Neutrophil (primary cell): ENCODE data around the gene BANP.

Experiments used
- H3K27ac ChIP-seq: fragments of 200-600 bp; sonication (generic); 2 replicates; pipeline ENCODE4 v1.5.1; 2016; ENCODE audit warnings: mild to moderate bottlenecking, moderate library complexity
- H3K27me3 ChIP-seq: fragments of 200-600 bp; sonication (generic); 2 replicates; pipeline ENCODE4 v1.6.0; 2016; ENCODE audit warnings: mild to moderate bottlenecking
- H3K36me3 ChIP-seq: fragments of 200-600 bp; sonication (generic); 2 replicates; pipeline ENCODE4 v1.5.1; 2017
- H3K4me1 ChIP-seq, 2 experiments: fragments of 200-600 bp in 1 of 2; sonication (generic) in 1 of 2; 1 replicate in 1 of 2; 2 replicates in 1 of 2; pipeline versions ENCODE4 v1.5.1 to v1.6.1; 2013 to 2016; ENCODE audit warnings: low read depth in 1 of 2, low read length in 1 of 2, mild to moderate bottlenecking in 1 of 2, moderate library complexity in 1 of 2; ENCODE audit not compliant: control insufficient read depth in 1 of 2, insufficient read depth in 1 of 2
- H3K4me3 ChIP-seq, 2 experiments: fragments of 200-600 bp in 1 of 2; sonication (generic) in 1 of 2; 1 replicate in 1 of 2; 2 replicates in 1 of 2; pipeline ENCODE4 v1.5.1; 2013 to 2016; ENCODE audit warnings: low read depth in 1 of 2, low read length in 1 of 2, mild to moderate bottlenecking in 1 of 2, moderate library complexity in 1 of 2
- H3K9me3 ChIP-seq: fragments of 200-600 bp; sonication (generic); 2 replicates; pipeline ENCODE4 v1.5.1; 2016
- TF ChIP-seq, protein P1 (sequence below): fragments of 200-600 bp; sonication (generic); IDR thresholded peaks from 2 replicates; pipeline ENCODE4 v1.5.1; 2016; ENCODE audit warnings: antibody characterized with exemption

Gene BANP

DNA sequence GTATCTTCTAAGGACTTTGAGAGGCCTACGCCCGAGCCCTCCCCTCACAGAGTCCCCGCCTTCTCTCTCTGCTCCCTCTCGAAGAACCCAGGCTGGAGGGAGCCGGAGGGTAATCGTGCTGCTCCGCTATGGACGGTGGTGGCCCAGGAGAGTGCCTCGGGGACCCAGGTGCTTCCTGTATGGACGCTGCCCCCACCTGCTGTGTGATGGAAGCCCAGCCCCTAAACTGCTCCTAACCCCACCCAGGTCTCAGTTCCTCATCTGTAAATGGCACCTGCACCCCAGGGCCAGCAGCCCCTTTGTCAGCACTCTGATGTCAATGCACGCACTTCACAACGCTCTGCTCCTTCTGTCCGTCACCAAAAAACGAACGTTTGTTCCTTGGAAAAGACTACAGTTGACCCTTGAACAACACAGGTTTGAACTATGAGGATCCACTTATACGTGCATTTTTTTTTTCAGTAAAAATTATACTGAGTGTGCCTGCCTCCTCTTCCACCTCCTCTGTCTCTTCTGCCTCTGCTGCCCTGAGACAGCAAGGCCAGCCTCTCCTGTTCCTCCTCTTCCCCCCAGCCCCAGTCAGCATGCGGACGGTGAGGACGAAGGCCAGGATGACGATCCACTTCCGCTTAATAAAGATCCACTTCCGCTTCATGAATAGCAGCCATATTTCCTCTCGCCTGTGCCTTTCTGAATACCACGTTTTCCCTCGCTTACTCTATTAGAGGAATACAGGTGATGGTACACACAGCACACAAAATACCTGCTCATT is 118.3 kb downstream of the BANP start:
- H3K27me3 ChIP-seq: no peaks in the 10 kb centered on the region
- H3K9me3 ChIP-seq: no peaks in the 10 kb centered on the region
- H3K4me1 ChIP-seq: no peaks in the 10 kb centered on the region
- TF ChIP-seq, protein P1, sequence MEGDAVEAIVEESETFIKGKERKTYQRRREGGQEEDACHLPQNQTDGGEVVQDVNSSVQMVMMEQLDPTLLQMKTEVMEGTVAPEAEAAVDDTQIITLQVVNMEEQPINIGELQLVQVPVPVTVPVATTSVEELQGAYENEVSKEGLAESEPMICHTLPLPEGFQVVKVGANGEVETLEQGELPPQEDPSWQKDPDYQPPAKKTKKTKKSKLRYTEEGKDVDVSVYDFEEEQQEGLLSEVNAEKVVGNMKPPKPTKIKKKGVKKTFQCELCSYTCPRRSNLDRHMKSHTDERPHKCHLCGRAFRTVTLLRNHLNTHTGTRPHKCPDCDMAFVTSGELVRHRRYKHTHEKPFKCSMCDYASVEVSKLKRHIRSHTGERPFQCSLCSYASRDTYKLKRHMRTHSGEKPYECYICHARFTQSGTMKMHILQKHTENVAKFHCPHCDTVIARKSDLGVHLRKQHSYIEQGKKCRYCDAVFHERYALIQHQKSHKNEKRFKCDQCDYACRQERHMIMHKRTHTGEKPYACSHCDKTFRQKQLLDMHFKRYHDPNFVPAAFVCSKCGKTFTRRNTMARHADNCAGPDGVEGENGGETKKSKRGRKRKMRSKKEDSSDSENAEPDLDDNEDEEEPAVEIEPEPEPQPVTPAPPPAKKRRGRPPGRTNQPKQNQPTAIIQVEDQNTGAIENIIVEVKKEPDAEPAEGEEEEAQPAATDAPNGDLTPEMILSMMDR: no peak
- peaks cover 93% of the 10 kb centered on the region for H3K36me3 ChIP-seq
- H3K27ac ChIP-seq: no peak overlapping the region
- H3K4me3 ChIP-seq: no peak overlapping the region

DNA sequence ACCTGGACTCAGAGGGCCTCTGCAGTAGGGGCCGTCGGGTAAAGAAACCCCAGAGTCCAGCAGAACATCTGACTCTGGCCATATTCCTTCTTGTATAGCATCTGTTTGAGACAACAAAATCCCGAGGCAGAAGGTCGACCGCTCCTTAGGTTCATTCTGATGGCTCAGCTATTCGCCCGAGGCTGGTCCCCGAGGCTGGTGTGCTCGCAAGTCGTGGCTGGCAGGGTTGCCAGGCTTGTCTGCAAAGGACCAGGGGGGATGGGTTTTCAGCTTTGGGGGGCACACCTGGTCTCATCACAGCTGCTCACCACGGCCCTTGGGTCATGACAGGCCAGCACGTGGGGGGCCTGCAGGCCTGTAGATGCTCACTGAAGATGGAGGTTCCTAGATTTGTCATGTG is 119.1 kb downstream of the BANP start:
- TF ChIP-seq, protein P1: no peak
- peaks cover 93% of the 10 kb centered on the region for H3K36me3 ChIP-seq
- H3K4me3 ChIP-seq: no peak overlapping the region
- H3K9me3 ChIP-seq: no peaks in the 10 kb centered on the region
- no peaks in the 10 kb centered on the region for H3K4me1 ChIP-seq
- H3K27me3 ChIP-seq: no peaks in the 10 kb centered on the region
- H3K27ac ChIP-seq: no peak overlapping the region

DNA sequence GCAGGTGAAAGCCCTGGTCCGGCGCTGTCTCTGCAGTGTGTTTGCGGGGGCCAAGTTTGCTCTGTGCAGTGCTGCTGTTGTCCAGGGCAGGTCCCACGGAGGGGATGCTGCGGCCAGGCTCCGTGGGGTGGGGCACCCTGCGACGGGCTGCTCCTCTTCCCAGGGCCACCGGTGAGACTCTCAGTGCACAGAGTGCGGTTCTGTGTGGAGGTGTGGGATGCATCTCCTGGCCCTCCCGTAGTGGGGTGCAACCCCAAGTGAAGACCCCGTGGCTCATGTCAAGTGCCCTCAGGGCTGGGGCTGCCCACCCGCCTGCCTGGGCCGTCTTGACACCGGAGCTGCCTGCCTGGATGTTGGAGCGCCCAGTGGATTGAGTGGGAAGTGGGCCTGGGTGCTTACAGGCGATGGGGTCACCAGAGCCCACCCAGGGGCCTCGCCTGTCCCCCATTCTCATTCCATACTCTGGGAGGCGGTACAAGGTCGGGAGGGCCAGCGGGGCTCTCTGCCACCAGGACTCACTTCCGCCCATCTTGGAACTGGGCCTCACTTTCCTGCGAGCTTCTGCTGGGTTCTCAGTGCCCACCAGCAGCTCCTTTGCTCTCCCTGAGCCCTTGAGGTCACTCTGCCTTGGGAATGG is 119.9 kb downstream of the BANP start:
- TF ChIP-seq, protein P1: no peak
- Histone ChIP-seq H3K27me3 (no peaks in the 10 kb centered on the region), H3K4me3 (no peak overlapping the region), H3K36me3 (peaks cover 90% of the 10 kb centered on the region), H3K27ac (no peak overlapping the region), H3K9me3 (no peaks in the 10 kb centered on the region), H3K4me1 (no peaks in the 10 kb centered on the region)

DNA sequence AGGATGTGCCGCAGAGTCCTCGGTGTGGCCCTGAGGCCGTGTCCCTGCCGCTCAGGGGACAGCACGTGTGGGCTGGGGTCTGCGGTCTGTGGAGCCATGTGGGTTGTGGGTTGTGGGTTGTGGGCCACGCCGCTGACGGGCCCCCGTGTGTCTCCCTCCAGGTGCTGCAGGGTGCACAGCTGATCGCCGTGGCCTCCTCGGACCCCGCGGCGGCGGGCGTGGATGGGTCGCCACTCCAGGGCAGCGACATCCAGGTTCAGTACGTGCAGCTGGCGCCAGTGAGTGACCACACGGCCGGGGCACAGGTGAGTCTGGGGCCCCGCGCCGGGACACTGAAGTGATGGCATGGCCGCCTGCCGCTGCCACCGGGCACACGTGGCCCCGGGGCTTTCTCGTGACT is 120.7 kb downstream of the BANP start:
- TF ChIP-seq, protein P1: no peak
- peaks cover 91% of the 10 kb centered on the region for H3K36me3 ChIP-seq
- H3K4me3 ChIP-seq: no peak overlapping the region
- no peaks in the 10 kb centered on the region for H3K4me1 ChIP-seq
- H3K27ac ChIP-seq: no peak overlapping the region
- no peaks in the 10 kb centered on the region for H3K27me3 ChIP-seq
- H3K9me3 ChIP-seq: no peaks in the 10 kb centered on the region

DNA sequence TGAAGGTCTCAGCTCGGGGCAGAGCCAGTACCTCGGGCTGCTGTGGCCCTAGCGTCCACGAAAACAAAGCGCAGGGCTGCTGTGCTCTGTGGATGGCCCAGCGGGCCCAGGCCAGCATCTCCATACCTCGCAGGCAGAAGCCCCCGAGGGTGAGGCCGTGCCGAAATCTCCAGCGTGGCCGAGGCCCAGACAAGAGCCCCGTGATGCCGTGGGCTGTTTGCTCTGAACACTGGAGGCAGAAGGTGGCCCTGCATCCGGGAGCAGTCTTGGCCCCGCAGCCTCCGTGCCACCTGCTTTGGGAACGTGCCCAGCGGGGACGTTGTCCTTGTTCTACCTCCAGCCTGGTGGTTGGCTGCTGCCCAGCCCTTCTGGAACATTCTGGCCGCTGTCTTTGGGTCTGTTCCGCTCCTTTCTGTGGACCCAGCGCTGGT is 121.4 kb downstream of the BANP start:
- peaks cover 91% of the 10 kb centered on the region for H3K36me3 ChIP-seq
- H3K4me3 ChIP-seq: no peak overlapping the region
- no peaks in the 10 kb centered on the region for H3K27me3 ChIP-seq
- H3K9me3 ChIP-seq: no peaks in the 10 kb centered on the region
- TF ChIP-seq, protein P1: no peak
- H3K27ac ChIP-seq: no peak overlapping the region
- H3K4me1 ChIP-seq: no peaks in the 10 kb centered on the region
